Measurements from ENCODE around the gene MAP7. TPM values are rescaled to one million over a fixed set of nuclear protein-coding genes. Genes with fewer than 3 reads are reported as not detected.

MAP7 gene
- total RNA-seq: 1 to 10 TPM in 1 of 5 experiments, under 1 TPM in 4; 0.14 to 1.1 (median 0.32) TPM
- polyA plus RNA-seq: under 1 TPM; 0.13 to 0.17 TPM
- 1.5 reads per million, percentile 4 among the genes with 10 or more reads in this experiment for total RNA-seq

- POLR2A ChIA-PET: interaction anchor here (0.5 kb wide), 1 partner anchor 76 kb away, joined by 3 read pairs; no protein-coding TSS in a partner anchor
- Mint-ChIP-seq H3K27me3 (peaks cover 34 to 64% (median 39%) of the 10 kb centered on the region in 5 donors), H3K9me3 (peaks cover 0 to 2% (median 0%) of the 10 kb centered on the region in 11 donors), H3K4me1 (peaks cover 0 to 16% (median 7%) of the 10 kb centered on the region in 7 donors), H3K27ac (peak within 1 kb of the TSS in 1 of 9 donors; percentile 49), H3K36me3 (peaks cover 3 to 10% (median 4%) of the 10 kb centered on the region in 5 donors), H3K4me3 (peak within 1 kb of the TSS; percentile 58 to 82 (median 72))
- Histone ChIP-seq H3K27me3 (ENCODE audit: control insufficient read depth in 2 of 2, insufficient read depth in 2 of 2, low read length in 2 of 2) (peaks cover 7 to 14% of the 10 kb centered on the region in 2 donors), H3K4me1 (ENCODE audit: control insufficient read depth in 2 of 2, insufficient read depth in 2 of 2, low read length in 2 of 2) (no peaks in the 10 kb centered on the region), H3K4me3 (ENCODE audit: low read length) (peak within 1 kb of the TSS; percentile 46), H3K36me3 (ENCODE audit: control insufficient read depth in 2 of 3, insufficient read depth in 3 of 3, low read length in 3 of 3) (no peaks in the 10 kb centered on the region), H3K9me3 (ENCODE audit: control insufficient read depth in 2 of 3, low read length in 3 of 3) (no peaks in the 10 kb centered on the region), H3K27ac (ENCODE audit: low read depth, low read length) (no peak within 1 kb of the TSS)
- intact Hi-C loops (cut with micrococcal nuclease): loop anchor here in 1 of 2 donors (1.0 to 5.0 kb wide), 4 partner anchors 24 to 1044 kb away; no protein-coding TSS in a partner anchor
- DNase-seq (peak; percentile 30 to 74 (median 60)), ATAC-seq (peak; percentile 91)
- CTCF ChIA-PET: interaction anchor here (0.7 to 1.3 kb wide), 2 partner anchors 14 to 324 kb away, joined by 3 to 5 read pairs; no protein-coding TSS in a partner anchor
Observed at GRCh38 chr6:136550330-136551071, at the start of gene MAP7. MAP7 (minus strand) TSS chr6:136550422; CDS start chr6:136550408, 14 bp downstream.

- H3K36me3 Mint-ChIP-seq: peaks cover 6 to 47% (median 36%) of the 10 kb centered on the region in 5 donors
- intact Hi-C loops (cut with micrococcal nuclease): loop anchor here in 1 of 2 donors (10.0 kb wide), 1 partner anchor 1045 kb away; no protein-coding TSS in a partner anchor
- CTCF ChIA-PET: no interaction called here
Observed at GRCh38 chr6:136599329-136600011, 49.2 kb upstream of the MAP7 start.

GRCh38 chr6:136598048-136598447, 47.8 kb upstream of the MAP7 start:
- CTCF ChIA-PET: no interaction called here

More at GRCh38 chr6:136599329-136600011, 49.2 kb upstream of the MAP7 start:
- no peak overlapping the region for H3K27ac ChIP-seq (ENCODE audit: low read depth, low read length)
- Mint-ChIP-seq H3K27me3 (no peaks in the 10 kb centered on the region), H3K27ac (no peak overlapping the region), H3K9me3 (peaks cover 0 to 1% (median 0%) of the 10 kb centered on the region in 11 donors), H3K4me1 (peaks cover 4 to 12% (median 4%) of the 10 kb centered on the region in 7 donors), H3K4me3 (no peak overlapping the region)
- DNase-seq (no peak), ATAC-seq (no peak)
- POLR2A ChIA-PET: no interaction called here
- H3K4me3 ChIP-seq (ENCODE audit: low read length): no peak overlapping the region
- peaks cover 0 to 9% (median 0%) of the 10 kb centered on the region in 3 experiments for H3K36me3 ChIP-seq (ENCODE audit: control insufficient read depth in 2 of 3, insufficient read depth in 3 of 3, low read length in 3 of 3)
- H3K4me1 ChIP-seq (ENCODE audit: control insufficient read depth in 2 of 2, insufficient read depth in 2 of 2, low read length in 2 of 2): peaks cover 0 to under 1% of the 10 kb centered on the region in 2 donors
- H3K9me3 ChIP-seq (ENCODE audit: control insufficient read depth in 2 of 3, low read length in 3 of 3): no peaks in the 10 kb centered on the region
- H3K27me3 ChIP-seq (ENCODE audit: control insufficient read depth in 2 of 2, insufficient read depth in 2 of 2, low read length in 2 of 2): no peaks in the 10 kb centered on the region

GRCh38 chr6:136594671-136595070, 44.4 kb upstream of the MAP7 start:
- ATAC-seq: no peak

More at GRCh38 chr6:136598048-136598447, 47.8 kb upstream of the MAP7 start:
- H3K9me3 Mint-ChIP-seq: peaks cover 0 to 1% (median 0%) of the 10 kb centered on the region in 11 donors
- no peak overlapping the region for H3K4me3 Mint-ChIP-seq
- H3K4me3 ChIP-seq (ENCODE audit: low read length): no peak overlapping the region
- H3K27me3 Mint-ChIP-seq: no peaks in the 10 kb centered on the region
- peaks cover 0 to 5% (median 0%) of the 10 kb centered on the region in 3 experiments for H3K36me3 ChIP-seq (ENCODE audit: control insufficient read depth in 2 of 3, insufficient read depth in 3 of 3, low read length in 3 of 3)
- H3K4me1 Mint-ChIP-seq: peaks cover 11 to 26% (median 14%) of the 10 kb centered on the region in 7 donors
- DNase-seq (no peak), ATAC-seq (no peak)
- H3K27ac ChIP-seq (ENCODE audit: low read depth, low read length): no peak overlapping the region
- H3K9me3 ChIP-seq (ENCODE audit: control insufficient read depth in 2 of 3, low read length in 3 of 3): no peaks in the 10 kb centered on the region
- POLR2A ChIA-PET: no interaction called here
- H3K4me1 ChIP-seq (ENCODE audit: control insufficient read depth in 2 of 2, insufficient read depth in 2 of 2, low read length in 2 of 2): peaks cover 0 to 12% of the 10 kb centered on the region in 2 donors
- no peaks in the 10 kb centered on the region for H3K27me3 ChIP-seq (ENCODE audit: control insufficient read depth in 2 of 2, insufficient read depth in 2 of 2, low read length in 2 of 2)
- intact Hi-C loops (cut with micrococcal nuclease): no loop called here
- H3K36me3 Mint-ChIP-seq: peaks cover 6 to 49% (median 34%) of the 10 kb centered on the region in 5 donors
- no peak overlapping the region for H3K27ac Mint-ChIP-seq

GRCh38 chr6:136593748-136594490, 43.7 kb upstream of the MAP7 start:
- CTCF ChIA-PET: interaction anchor here (1.0 to 1.1 kb wide), 2 partner anchors 10 to 198 kb away, joined by 3 read pairs; partner anchors contain the start of gene MAP3K5
- DNase-seq: peak in 6 of 9 donors; percentile 13 to 50 (median 16)

More at GRCh38 chr6:136594671-136595070, 44.4 kb upstream of the MAP7 start:
- H3K27ac Mint-ChIP-seq: peak overlapping the region in 1 of 9 donors; percentile 88
- intact Hi-C loops (cut with micrococcal nuclease): no loop called here
- DNase-seq: no peak
- H3K27me3 ChIP-seq (ENCODE audit: control insufficient read depth in 2 of 2, insufficient read depth in 2 of 2, low read length in 2 of 2): no peaks in the 10 kb centered on the region
- no peak overlapping the region for H3K4me3 ChIP-seq (ENCODE audit: low read length)
- peaks cover 20 to 64% (median 47%) of the 10 kb centered on the region in 5 donors for H3K36me3 Mint-ChIP-seq
- peaks cover 0 to 5% (median 0%) of the 10 kb centered on the region in 11 donors for H3K9me3 Mint-ChIP-seq
- H3K9me3 ChIP-seq (ENCODE audit: control insufficient read depth in 2 of 3, low read length in 3 of 3): no peaks in the 10 kb centered on the region
- ChIA-PET POLR2A (no interaction called here), CTCF (interaction anchor here (1.0 kb wide), 1 partner anchor 198 kb away, joined by 3 read pairs; the partner anchor contains the start of gene MAP3K5)
- peaks cover 0 to 12% of the 10 kb centered on the region in 2 donors for H3K4me1 ChIP-seq (ENCODE audit: control insufficient read depth in 2 of 2, insufficient read depth in 2 of 2, low read length in 2 of 2)
- H3K4me1 Mint-ChIP-seq: peaks cover 11 to 32% (median 14%) of the 10 kb centered on the region in 7 donors
- H3K36me3 ChIP-seq (ENCODE audit: control insufficient read depth in 2 of 3, insufficient read depth in 3 of 3, low read length in 3 of 3): peaks cover 4 to 25% (median 11%) of the 10 kb centered on the region in 3 experiments
- H3K27me3 Mint-ChIP-seq: no peaks in the 10 kb centered on the region
- peak overlapping the region in 1 of 10 donors; percentile 73 for H3K4me3 Mint-ChIP-seq
- H3K27ac ChIP-seq (ENCODE audit: low read depth, low read length): no peak overlapping the region

More at GRCh38 chr6:136593748-136594490, 43.7 kb upstream of the MAP7 start:
- Histone ChIP-seq H3K9me3 (ENCODE audit: control insufficient read depth in 2 of 3, low read length in 3 of 3) (no peaks in the 10 kb centered on the region), H3K36me3 (ENCODE audit: control insufficient read depth in 2 of 3, insufficient read depth in 3 of 3, low read length in 3 of 3) (peaks cover 4 to 33% (median 11%) of the 10 kb centered on the region in 3 experiments), H3K4me3 (ENCODE audit: low read length) (no peak overlapping the region), H3K27ac (ENCODE audit: low read depth, low read length) (no peak overlapping the region), H3K4me1 (ENCODE audit: control insufficient read depth in 2 of 2, insufficient read depth in 2 of 2, low read length in 2 of 2) (peaks cover 0 to 12% of the 10 kb centered on the region in 2 donors), H3K27me3 (ENCODE audit: control insufficient read depth in 2 of 2, insufficient read depth in 2 of 2, low read length in 2 of 2) (no peaks in the 10 kb centered on the region)
- peaks cover 26 to 66% (median 49%) of the 10 kb centered on the region in 5 donors for H3K36me3 Mint-ChIP-seq
- peak overlapping the region in 3 of 9 donors; percentile 22 to 88 (median 56) for H3K27ac Mint-ChIP-seq
- intact Hi-C loops (cut with micrococcal nuclease): no loop called here
- ATAC-seq: peak; percentile 90
- POLR2A ChIA-PET: no interaction called here
- peak overlapping the region in 4 of 10 donors; percentile 1 to 73 (median 14) for H3K4me3 Mint-ChIP-seq
- peaks cover 11 to 32% (median 14%) of the 10 kb centered on the region in 7 donors for H3K4me1 Mint-ChIP-seq
- peaks cover 0 to 5% (median 0%) of the 10 kb centered on the region in 11 donors for H3K9me3 Mint-ChIP-seq
- no peaks in the 10 kb centered on the region for H3K27me3 Mint-ChIP-seq
